ENCODE data around the gene CCDC92. TPM values are rescaled to one million over a fixed set of nuclear protein-coding genes. Genes with fewer than 3 reads are reported as not detected.

The CCDC92 gene
- total and polyA plus RNA-seq, 9 donors = 13.9 to 51.0 (median 34.6) TPM

DNA sequence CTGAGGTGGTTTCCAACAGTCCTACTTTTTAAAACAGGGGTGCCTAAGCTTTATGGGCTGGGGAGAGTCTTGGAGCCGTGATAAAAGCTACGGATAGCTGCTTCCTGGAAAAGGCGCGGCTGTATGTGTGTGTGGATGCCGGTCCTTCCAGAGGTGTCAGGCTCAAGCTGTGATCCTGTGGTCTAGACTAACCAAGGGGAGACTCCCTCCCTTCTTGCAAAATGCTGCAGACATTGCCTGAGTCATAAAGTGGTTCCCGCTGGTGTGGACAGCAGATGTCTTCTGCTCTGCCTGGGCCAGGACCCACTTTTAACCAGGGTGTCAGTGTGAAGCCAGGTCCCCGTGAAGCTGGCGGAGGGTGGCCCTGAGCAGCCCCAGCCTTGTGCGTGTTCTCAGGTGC lies 37.8 kb downstream of the CCDC92 start:
- H3K36me3 ChIP-seq = no peaks in the 10 kb centered on the region
- no peaks in the 10 kb centered on the region for H3K4me1 ChIP-seq (ENCODE audit: insufficient read depth)
- H3K27ac ChIP-seq = no peak overlapping the region
- DNase-seq = no peak
- 77 to 85% (median 78%) methylated on average over 9 of the region's 9 CpGs for WGBS, 3 donors
- intact Hi-C loops (cut with DNase I) = no loop called here
- H3K9me3 ChIP-seq = no peaks in the 10 kb centered on the region
- no peaks in the 10 kb centered on the region for H3K27me3 ChIP-seq
- H3K4me3 ChIP-seq = no peak overlapping the region
- TF ChIP-seq, protein P1, sequence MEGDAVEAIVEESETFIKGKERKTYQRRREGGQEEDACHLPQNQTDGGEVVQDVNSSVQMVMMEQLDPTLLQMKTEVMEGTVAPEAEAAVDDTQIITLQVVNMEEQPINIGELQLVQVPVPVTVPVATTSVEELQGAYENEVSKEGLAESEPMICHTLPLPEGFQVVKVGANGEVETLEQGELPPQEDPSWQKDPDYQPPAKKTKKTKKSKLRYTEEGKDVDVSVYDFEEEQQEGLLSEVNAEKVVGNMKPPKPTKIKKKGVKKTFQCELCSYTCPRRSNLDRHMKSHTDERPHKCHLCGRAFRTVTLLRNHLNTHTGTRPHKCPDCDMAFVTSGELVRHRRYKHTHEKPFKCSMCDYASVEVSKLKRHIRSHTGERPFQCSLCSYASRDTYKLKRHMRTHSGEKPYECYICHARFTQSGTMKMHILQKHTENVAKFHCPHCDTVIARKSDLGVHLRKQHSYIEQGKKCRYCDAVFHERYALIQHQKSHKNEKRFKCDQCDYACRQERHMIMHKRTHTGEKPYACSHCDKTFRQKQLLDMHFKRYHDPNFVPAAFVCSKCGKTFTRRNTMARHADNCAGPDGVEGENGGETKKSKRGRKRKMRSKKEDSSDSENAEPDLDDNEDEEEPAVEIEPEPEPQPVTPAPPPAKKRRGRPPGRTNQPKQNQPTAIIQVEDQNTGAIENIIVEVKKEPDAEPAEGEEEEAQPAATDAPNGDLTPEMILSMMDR (IDR thresholded peaks at IDR 0.05) = no peak
- TF ChIP-seq POLR2A (IDR thresholded peaks at IDR 0.05) = no peak

DNA sequence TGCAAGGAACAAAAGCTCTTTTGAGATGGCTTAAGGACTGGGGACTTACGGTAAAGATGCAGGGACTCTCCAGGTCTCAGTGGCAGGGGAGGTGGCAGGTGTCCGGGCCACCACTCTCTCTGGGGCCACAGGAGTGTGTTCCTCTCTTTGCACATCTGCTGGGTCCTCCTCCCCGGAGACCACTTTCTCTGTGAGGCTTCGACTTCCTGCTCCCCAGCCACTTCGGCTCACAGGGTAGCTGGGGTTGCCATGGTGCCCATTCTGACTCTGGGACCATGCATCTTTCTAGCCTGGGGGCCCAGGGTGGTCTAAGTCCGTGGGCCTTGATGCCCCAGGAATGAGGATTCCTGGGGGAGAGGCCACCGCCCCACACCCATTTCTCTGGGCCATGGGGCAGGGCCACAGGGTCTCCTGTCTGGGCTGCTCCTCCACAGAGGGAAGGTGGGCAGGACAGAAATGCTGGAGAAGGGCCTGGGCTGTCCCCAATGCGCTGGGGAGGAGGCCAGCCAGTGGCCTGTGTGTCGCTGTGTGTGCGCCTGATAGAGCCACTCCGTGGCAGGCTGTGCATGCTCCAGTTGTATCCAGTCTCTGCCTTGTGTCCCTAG lies 38.5 kb downstream of the CCDC92 start:
- H3K4me3 ChIP-seq = no peak overlapping the region
- no peaks in the 10 kb centered on the region for H3K9me3 ChIP-seq
- H3K4me1 ChIP-seq (ENCODE audit: insufficient read depth) = no peaks in the 10 kb centered on the region
- intact Hi-C loops (cut with DNase I) = no loop called here
- WGBS, 3 donors = 82 to 87% (median 86%) methylated on average over 11 of the region's 11 CpGs
- TF ChIP-seq POLR2A (IDR thresholded peaks at IDR 0.05) = no peak
- TF ChIP-seq, protein P1 (IDR thresholded peaks at IDR 0.05) = no peak
- TF ChIP-seq EP300 (IDR thresholded peaks at IDR 0.05) = no peak
- DNase-seq = no peak
- no peaks in the 10 kb centered on the region for H3K27me3 ChIP-seq
- H3K27ac ChIP-seq = no peak overlapping the region
- no peaks in the 10 kb centered on the region for H3K36me3 ChIP-seq

DNA sequence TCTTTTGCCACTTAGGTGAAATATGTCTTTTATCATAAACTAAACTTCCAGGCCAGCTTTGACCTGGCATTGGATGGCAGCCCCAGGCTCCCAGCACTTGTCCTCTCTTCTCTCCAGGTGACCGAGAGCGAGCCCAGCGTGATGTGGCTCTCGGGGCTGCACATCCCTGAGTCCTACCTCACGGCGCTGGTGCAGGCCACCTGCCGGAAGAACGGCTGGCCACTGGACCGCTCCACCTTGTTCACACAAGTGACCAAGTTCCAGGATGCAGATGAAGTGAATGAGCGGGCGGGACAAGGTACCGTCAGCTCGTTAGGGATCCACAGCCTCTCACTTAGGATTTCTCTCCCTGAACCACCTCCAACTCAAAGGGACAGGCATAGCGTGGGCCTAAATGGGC lies 39.4 kb downstream of the CCDC92 start:
- intact Hi-C loops (cut with DNase I) = no loop called here
- Histone ChIP-seq H3K36me3 (no peaks in the 10 kb centered on the region), H3K27me3 (no peaks in the 10 kb centered on the region), H3K4me1 (ENCODE audit: insufficient read depth) (no peaks in the 10 kb centered on the region), H3K9me3 (no peaks in the 10 kb centered on the region), H3K4me3 (no peak overlapping the region), H3K27ac (no peak overlapping the region)
- TF ChIP-seq EP300 (IDR thresholded peaks at IDR 0.05) = no peak
- TF ChIP-seq, protein P1 (IDR thresholded peaks at IDR 0.05) = no peak
- TF ChIP-seq POLR2A (IDR thresholded peaks at IDR 0.05) = no peak
- DNase-seq = no peak
- 93 to 94% (median 94%) methylated on average over 14 of the region's 14 CpGs for WGBS, 3 donors

DNA sequence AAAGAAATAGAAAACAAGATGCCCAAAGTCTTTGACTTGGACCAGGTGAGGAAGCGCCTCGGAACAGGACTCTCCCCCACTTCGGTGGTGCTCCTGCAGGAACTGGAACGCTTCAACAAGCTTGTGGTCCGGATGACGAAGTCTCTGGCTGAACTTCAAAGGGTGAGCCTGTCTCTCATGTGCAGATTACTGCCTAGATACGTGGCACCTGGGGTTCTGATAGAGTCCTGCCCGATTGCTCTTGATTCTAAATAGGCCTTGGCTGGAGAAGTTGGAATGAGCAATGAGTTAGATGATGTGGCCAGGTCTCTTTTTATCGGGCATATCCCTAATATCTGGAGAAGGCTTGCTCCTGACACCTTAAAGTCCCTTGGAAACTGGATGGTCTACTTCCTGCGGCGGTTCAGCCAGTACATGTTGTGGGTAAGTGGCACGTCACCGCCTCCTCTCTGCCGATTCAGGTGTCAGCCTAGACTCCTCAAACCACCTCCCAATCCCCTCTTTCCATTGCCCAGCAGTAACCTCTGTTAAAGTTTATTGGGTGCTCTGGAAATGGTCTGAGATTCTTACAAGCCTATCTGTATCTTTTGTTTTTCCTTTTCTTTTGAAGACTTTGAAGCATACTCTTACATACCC lies 40.8 kb downstream of the CCDC92 start:
- 78 to 88% (median 86%) methylated on average over 14 of the region's 14 CpGs for WGBS, 3 donors
- DNase-seq = no peak
- TF ChIP-seq, protein P1 (IDR thresholded peaks at IDR 0.05) = no peak
- TF ChIP-seq POLR2A (IDR thresholded peaks at IDR 0.05) = no peak
- TF ChIP-seq EP300 (IDR thresholded peaks at IDR 0.05) = no peak
- H3K4me3 ChIP-seq = no peak overlapping the region
- H3K4me1 ChIP-seq (ENCODE audit: insufficient read depth) = no peaks in the 10 kb centered on the region
- H3K36me3 ChIP-seq = no peaks in the 10 kb centered on the region
- no peaks in the 10 kb centered on the region for H3K9me3 ChIP-seq
- H3K27me3 ChIP-seq = no peaks in the 10 kb centered on the region
- intact Hi-C loops (cut with DNase I) = no loop called here
- H3K27ac ChIP-seq = no peak overlapping the region
